K562 (cell line): Measurements from ENCODE around the gene EIF3M. TPM values are rescaled to one million over a fixed set of nuclear protein-coding genes. Genes with fewer than 3 reads are reported as not detected.
A peak's percentile ranks its signal among the peaks of the same experiment; 100 is the strongest.

Experiments used
- ATAC-seq: fragments of 200-7000 bp; cut with Tn5 transposase; 3 replicates; pipeline ENCODE4 v1.9.1; 2020; ENCODE audit warnings: moderate library complexity
- BruUV-seq: library from RNA; stranded (reverse); fragments of 400-500 nt; replicated peaks from 2 replicates; lab custom pipeline; 2021; lab: Mats Ljungman, UMichigan
- CTCF ChIA-PET: fragments of 300-600 bp; formaldehyde crosslinking; extraction: SDS; loops from one replicate; lab custom pipeline; 2021; ENCODE audit warnings: low intra/inter-chr PET ratio; lab: Yijun Ruan, JAX
- POLR2A ChIA-PET: fragments of 300-600, 350-650 bp; sonication (Branson Sonifier 250); formaldehyde crosslinking; extraction: SDS; loops from one replicate; lab custom pipeline; 2021; ENCODE audit warnings: antibody characterized with exemption, inconsistent platforms; lab: Yijun Ruan, JAX
- DNase-seq, 4 experiments: peaks; one replicate each; pipeline versions ENCODE4 v3.0.0 to v3.0.0-alpha.2; 2011 to 2018; ENCODE audit warnings: low spot score in 3 of 4, mixed read lengths in 3 of 4; ENCODE audit errors: extremely low read depth in 1 of 4
- FAIRE-seq: peaks from 2 replicates; lab custom pipeline; 2011; peaks lifted over from hg19 to GRCh38; lab: Jason Lieb, UNC
- H2AFZ ChIP-seq: 2 replicates; pipeline ENCODE4 v1.6.0; 2011; ENCODE audit warnings: low read depth, low read length, control low read depth, inconsistent platforms
- H3K27ac ChIP-seq: fragments of 200-600 bp; 3 replicates; pipeline ENCODE4 v1.8.0; 2011; ENCODE audit warnings: low read depth, mild to moderate bottlenecking, control low read depth, inconsistent platforms, low read length, moderate library complexity, mixed read lengths; ENCODE audit errors: extremely low read depth
- H3K27me3 ChIP-seq, 2 experiments: fragments of 300-600 bp in 1 of 2; 2 replicates in 1 of 2; 3 replicates in 1 of 2; pipeline versions ENCODE4 v1.6.0 to v1.8.0; 2011; ENCODE audit warnings: inconsistent platforms in 2 of 2, low read length in 2 of 2, mild to moderate bottlenecking in 1 of 2, mixed read lengths in 1 of 2, moderate library complexity in 1 of 2; ENCODE audit not compliant: control insufficient read depth in 2 of 2, insufficient read depth in 2 of 2
- H3K36me3 ChIP-seq: fragments of 300-600 bp; 3 replicates; pipeline ENCODE4 v1.8.0; 2011; ENCODE audit warnings: mild to moderate bottlenecking, low read length, inconsistent platforms; ENCODE audit not compliant: control insufficient read depth, insufficient read depth
- H3K4me1 ChIP-seq, 2 experiments: fragments of 200-600 bp in 1 of 2; replicated peaks in 1 of 2; 2 replicates in 1 of 2; 3 replicates in 1 of 2; pipeline versions ENCODE4 v1.5.1 to v1.8.0; 2011; ENCODE audit warnings: inconsistent platforms in 2 of 2, low read length in 2 of 2, mild to moderate bottlenecking in 1 of 2, mixed read lengths in 1 of 2, moderate library complexity in 1 of 2; ENCODE audit not compliant: control insufficient read depth in 2 of 2, insufficient read depth in 2 of 2
- H3K4me2 ChIP-seq: 2 replicates; pipeline ENCODE4 v1.6.1; 2011; ENCODE audit warnings: low read length, control low read depth, inconsistent platforms, mixed read lengths; ENCODE audit not compliant: insufficient read depth
- H3K4me3 ChIP-seq: fragments of 200-600 bp; sonication (generic), shearing (Covaris generic); 2 replicates; pipeline ENCODE4 v1.5.1; 2016; ENCODE audit warnings: control low read depth, inconsistent platforms
- H3K79me2 ChIP-seq: fragments of 200-600 bp; 3 replicates; pipeline ENCODE4 v1.8.0; 2011; ENCODE audit warnings: low read length, inconsistent platforms; ENCODE audit not compliant: control insufficient read depth, insufficient read depth
- H3K9ac ChIP-seq, 2 experiments: 2 replicates each; pipeline versions ENCODE4 v1.6.0 to v1.6.1; 2011; ENCODE audit warnings: low read depth in 2 of 2, low read length in 2 of 2, control low read depth in 1 of 2, inconsistent platforms in 1 of 2, mild to moderate bottlenecking in 1 of 2, mixed read lengths in 1 of 2; ENCODE audit not compliant: insufficient read depth in 1 of 2
- H3K9me1 ChIP-seq: one replicate; pipeline ENCODE4 v1.6.0; 2011; ENCODE audit warnings: inconsistent platforms, mild to moderate bottlenecking, low read length, moderate library complexity; ENCODE audit not compliant: control insufficient read depth, insufficient read depth
- H3K9me3 ChIP-seq: replicated peaks from 2 replicates; pipeline ENCODE4 v1.5.1; 2011; ENCODE audit warnings: low read depth, low read length, inconsistent platforms; ENCODE audit not compliant: control insufficient read depth, insufficient read depth
- H4K20me1 ChIP-seq: replicated peaks from 2 replicates; pipeline ENCODE4 v1.6.1; 2011; ENCODE audit warnings: low read length, inconsistent platforms, mixed read lengths; ENCODE audit not compliant: control insufficient read depth, insufficient read depth
- ATF3 ChIP-seq, 2 experiments: fragments of 450-650 bp in 1 of 2; sonication (generic) in 1 of 2; formaldehyde crosslinking in 1 of 2; IDR thresholded peaks in 1 of 2; conservative IDR thresholded peaks in 1 of 2; 2 replicates each; pipeline versions ENCODE4 v1.6.1 to v1.8.1; 2016 to 2023; ENCODE audit warnings: mild to moderate bottlenecking in 2 of 2, moderate library complexity in 2 of 2, inconsistent platforms in 1 of 2, missing genetic modification reagents in 1 of 2
- ETV5 ChIP-seq: sonication (generic); formaldehyde crosslinking; IDR thresholded peaks from 2 replicates; pipeline ENCODE4 v1.4.0; 2020; ENCODE audit warnings: low read depth, mild to moderate bottlenecking, missing genetic modification reagents
- MAFG ChIP-seq: fragments of 450-650 bp; conservative IDR thresholded peaks from 2 replicates; pipeline ENCODE4 v1.6.1; 2016; ENCODE audit warnings: missing genetic modification characterization, missing compliant biosample characterization
- MEIS2 ChIP-seq: fragments of 450-650 bp; IDR thresholded peaks from 2 replicates; pipeline ENCODE4 v1.6.1; 2014; ENCODE audit warnings: mild to moderate bottlenecking; ENCODE audit not compliant: partially characterized antibody
- NBN ChIP-seq: fragments of 450-650 bp; IDR thresholded peaks from 2 replicates; pipeline ENCODE4 v1.6.1; 2016; ENCODE audit warnings: low read depth, mild to moderate bottlenecking
- PBX2 ChIP-seq, 2 experiments: IDR thresholded peaks in 1 of 2; conservative IDR thresholded peaks in 1 of 2; 2 replicates each; pipeline ENCODE4 v1.6.1; 2016; ENCODE audit warnings: low read depth in 2 of 2, mild to moderate bottlenecking in 1 of 2, missing compliant biosample characterization in 1 of 2, missing genetic modification characterization in 1 of 2, moderate library complexity in 1 of 2
- PKNOX1 ChIP-seq: fragments of 450-650 bp; IDR thresholded peaks from 2 replicates; pipeline ENCODE4 v1.6.1; 2016
- SRSF9 ChIP-seq: fragments of 200-400 bp; formaldehyde crosslinking; IDR thresholded peaks from 2 replicates; pipeline ENCODE4 v1.6.1; 2017; ENCODE audit warnings: low read depth, low read length, borderline replicate concordance
- U2AF2 ChIP-seq: fragments of 200-400 bp; formaldehyde crosslinking; optimal IDR thresholded peaks from 2 replicates; pipeline ENCODE3; 2017; ENCODE audit warnings: low read depth, mild to moderate bottlenecking, low read length
- ZBTB33 ChIP-seq: sonication (generic); formaldehyde crosslinking; IDR thresholded peaks from 2 replicates; pipeline ENCODE4 v1.8.1; 2023; ENCODE audit warnings: mild to moderate bottlenecking, missing genetic modification reagents
- ZNF174 ChIP-seq: fragments of 250-450 bp; sonication (Bioruptor Pico); IDR thresholded peaks from 2 replicates; pipeline ENCODE4 v1.4.0; 2020; ENCODE audit warnings: mild to moderate bottlenecking
- ZNF277 ChIP-seq: fragments of 250-450 bp; sonication (Bioruptor Pico); IDR thresholded peaks from 2 replicates; pipeline ENCODE4 v1.8.0; 2022; ENCODE audit warnings: inconsistent platforms, mild to moderate bottlenecking, moderate library complexity, borderline replicate concordance
- WGBS: fragments of 100-300 bp; shearing (Covaris generic); methylation state at CpG from one replicate; pipeline ENCODE4 v1.1.6; 2016; ENCODE audit warnings: low coverage, mixed read lengths; ENCODE audit not compliant: insufficient coverage; ENCODE audit errors: missing lambda C conversion rate; 5-methylcytosine and 5-hydroxymethylcytosine counted together
- in situ Hi-C: fragments of 300-500 bp; cut with MboI; formaldehyde crosslinking; loops from 4 replicates; pipeline ENCODE4 v1.15.0; 2018; ENCODE audit warnings: inconsistent platforms, mixed read lengths
- intact Hi-C: fragments of 100-400 bp; cut with micrococcal nuclease; formaldehyde crosslinking; loops from 2 replicates; pipeline ENCODE4 v1.14.2; 2022
- polyA plus RNA-seq, 8 experiments: library from polyadenylated mRNA; depleted of rRNA in 4 of 8; stranded (reverse) in 5 of 8; unstranded in 3 of 8; fragments of >200 nt; fragmentation: Nextera tagmentation in 2 of 8; fragmentation: Illumina TruSeq in 1 of 8; extraction: Ambion mirVana in 2 of 8; extraction: Trizol in 1 of 8; gene quantifications; 2 replicates each; pipeline versions ENCODE4 v1.2.1 to v1.2.3, GENCODE V29; 2011 to 2014; ENCODE audit warnings: inconsistent platforms in 1 of 8, missing spikeins in 1 of 8
- total RNA-seq, 7 experiments: library from RNA; depleted of rRNA in 6 of 7; stranded (reverse); fragments of >200 nt in 6 of 7; fragmentation: Illumina TruSeq in 2 of 7; extraction: Trizol in 2 of 7; gene quantifications; 2 replicates each; pipeline versions ENCODE4 v1.2.1 to v1.2.3, GENCODE V29; 2011 to 2021; ENCODE audit warnings: low replicate concordance in 1 of 7

EIF3M gene
- total and polyA plus RNA-seq, 9 of the 15 experiments (the other 6 are each of a cell fraction or from before 2014, with no cell fraction given): 602 to 2,015 (median 1,058) TPM

GRCh38 chr11:32575070-32575469 is 8.6 kb upstream of the EIF3M start (continued):
- TF ChIP-seq ATF3 (IDR thresholded peaks at IDR 0.05) (no peak), ATF3 (CRISPR knock-in tag; conservative IDR thresholded peaks at IDR 0.05) (no peak), SRSF9 (no peak), ZNF174 (CRISPR knock-in tag) (no peak)

- DNase-seq (no peak), FAIRE-seq (no peak), ATAC-seq (no peak)
- Histone ChIP-seq H3K4me1 (peaks cover 0 to 5% of the 10 kb centered on the region in 2 experiments; a peak in 3 of 5 replicates), H3K27ac (no peak overlapping the region), H3K27me3 (no peaks in the 10 kb centered on the region), H3K9me1 (no peaks in the 10 kb centered on the region), H3K4me2 (no peak overlapping the region), H3K36me3 (no peaks in the 10 kb centered on the region), H2AFZ (0 out of 2 replicates have a peak overlapping the region, but pooled peaks have one; percentile 56), H3K4me3 (no peak overlapping the region), H3K9me3 (no peaks in the 10 kb centered on the region), H4K20me1 (no peaks in the 10 kb centered on the region; the same call in 1 of the 2 replicates), H3K9ac (no peak overlapping the region), H3K79me2 (no peaks in the 10 kb centered on the region)
- ChIA-PET CTCF (no interaction called here), POLR2A (interaction anchor here (0.6 kb wide), 1 partner anchor 104 kb away, joined by 3 read pairs; no protein-coding TSS in a partner anchor)
- in situ Hi-C loops (no loop called here), intact Hi-C loops (no loop called here)
- 14% methylated on average over 1 of the region's 1 CpG for WGBS
- BruUV-seq: no TSS peak
- TF ChIP-seq NBN (no peak), ZBTB33 (CRISPR knock-in tag) (no peak), PKNOX1 (peak; percentile 60), MEIS2 (peak; percentile 85), MAFG (tag) (no peak), ETV5 (CRISPR knock-in tag) (no peak), PBX2 (CRISPR knock-in tag; IDR thresholded peaks at IDR 0.05; ENCODE audit: low read depth) (no peak), PBX2 (tag; conservative IDR thresholded peaks at IDR 0.05; ENCODE audit: low read depth) (peak; percentile 74), ZNF277 (no peak), U2AF2 (no peak)
Observed at GRCh38 chr11:32576456-32576855, 7.2 kb upstream of the EIF3M start.
